ENCODE results near the gene CRYL1. TPM values are rescaled to one million over a fixed set of nuclear protein-coding genes. Genes with fewer than 3 reads are reported as not detected.

The CRYL1 gene
- total and polyA plus RNA-seq, 9 of the 15 experiments (the other 6 are each of a cell fraction or from before 2014, with no cell fraction given) = 1.0 to 6.9 (median 2.4) TPM

DNA sequence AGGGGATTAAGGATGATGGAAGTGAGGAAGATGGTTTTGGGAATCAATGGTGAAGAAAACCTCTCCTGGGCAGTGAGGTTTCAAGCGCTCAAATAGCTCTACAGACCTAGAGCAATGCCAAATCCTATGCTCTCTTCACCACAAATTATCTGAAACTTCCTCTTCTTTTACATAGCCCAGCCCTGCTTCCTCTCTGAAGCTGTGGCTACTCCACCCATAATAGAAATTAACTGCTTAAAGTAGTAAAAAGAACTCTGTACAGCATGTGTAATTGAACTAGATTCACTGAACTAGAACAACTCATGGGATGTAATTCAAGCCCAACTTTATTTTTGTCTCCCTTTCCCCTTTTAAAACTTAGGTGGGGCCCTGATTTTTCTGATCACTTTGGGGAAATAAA is 20.9 kb upstream of the CRYL1 start (continued):
- TF ChIP-seq, protein P1, sequence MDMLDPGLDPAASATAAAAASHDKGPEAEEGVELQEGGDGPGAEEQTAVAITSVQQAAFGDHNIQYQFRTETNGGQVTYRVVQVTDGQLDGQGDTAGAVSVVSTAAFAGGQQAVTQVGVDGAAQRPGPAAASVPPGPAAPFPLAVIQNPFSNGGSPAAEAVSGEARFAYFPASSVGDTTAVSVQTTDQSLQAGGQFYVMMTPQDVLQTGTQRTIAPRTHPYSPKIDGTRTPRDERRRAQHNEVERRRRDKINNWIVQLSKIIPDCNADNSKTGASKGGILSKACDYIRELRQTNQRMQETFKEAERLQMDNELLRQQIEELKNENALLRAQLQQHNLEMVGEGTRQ (CRISPR knock-in tag; IDR thresholded peaks at IDR 0.05) = no peak
- TF ChIP-seq, protein P2, sequence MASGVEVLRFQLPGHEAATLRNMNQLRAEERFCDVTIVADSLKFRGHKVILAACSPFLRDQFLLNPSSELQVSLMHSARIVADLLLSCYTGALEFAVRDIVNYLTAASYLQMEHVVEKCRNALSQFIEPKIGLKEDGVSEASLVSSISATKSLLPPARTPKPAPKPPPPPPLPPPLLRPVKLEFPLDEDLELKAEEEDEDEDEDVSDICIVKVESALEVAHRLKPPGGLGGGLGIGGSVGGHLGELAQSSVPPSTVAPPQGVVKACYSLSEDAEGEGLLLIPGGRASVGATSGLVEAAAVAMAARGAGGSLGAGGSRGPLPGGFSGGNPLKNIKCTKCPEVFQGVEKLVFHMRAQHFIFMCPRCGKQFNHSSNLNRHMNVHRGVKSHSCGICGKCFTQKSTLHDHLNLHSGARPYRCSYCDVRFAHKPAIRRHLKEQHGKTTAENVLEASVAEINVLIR (CRISPR knock-in tag; IDR thresholded peaks at IDR 0.05) = no peak
- no peak for TF ChIP-seq KLF16 (IDR thresholded peaks at IDR 0.05)
- no peak for TF ChIP-seq ZNF175 (CRISPR knock-in tag; IDR thresholded peaks at IDR 0.05; ENCODE audit: low read depth)
- TF ChIP-seq NFYB (IDR thresholded peaks at IDR 0.05; ENCODE audit: extremely low read depth, insufficient read length) = no peak
- TF ChIP-seq MYBL2 (IDR thresholded peaks at IDR 0.05; ENCODE audit: low read depth) = no peak
- no peak for TF ChIP-seq MYBL2 (CRISPR knock-in tag; IDR thresholded peaks at IDR 0.05; ENCODE audit: borderline replicate concordance)
- TF ChIP-seq, protein P3, sequence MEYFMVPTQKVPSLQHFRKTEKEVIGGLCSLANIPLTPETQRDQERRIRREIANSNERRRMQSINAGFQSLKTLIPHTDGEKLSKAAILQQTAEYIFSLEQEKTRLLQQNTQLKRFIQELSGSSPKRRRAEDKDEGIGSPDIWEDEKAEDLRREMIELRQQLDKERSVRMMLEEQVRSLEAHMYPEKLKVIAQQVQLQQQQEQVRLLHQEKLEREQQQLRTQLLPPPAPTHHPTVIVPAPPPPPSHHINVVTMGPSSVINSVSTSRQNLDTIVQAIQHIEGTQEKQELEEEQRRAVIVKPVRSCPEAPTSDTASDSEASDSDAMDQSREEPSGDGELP (CRISPR knock-in tag; IDR thresholded peaks at IDR 0.05; ENCODE audit: borderline replicate concordance) = no peak

All from K562 (cell line).